Spleen (tissue), 7 donors: ENCODE measurements around the gene RPS6KA2.

Source experiments
- CTCF ChIP-seq, 11 experiments: fragments of 200-600 bp in 7 of 11; fragments of 450-650 bp in 4 of 11; sonication (generic) in 4 of 11; IDR thresholded peaks in 8 of 11; conservative IDR thresholded peaks in 3 of 11; 1 replicate in 7 of 11; 2 replicates in 4 of 11; pipeline versions ENCODE4 v1.4.0 to v1.8.0; 2016 to 2021; ENCODE audit warnings: antibody characterized with exemption in 11 of 11, inconsistent platforms in 4 of 11, mild to moderate bottlenecking in 1 of 11
- POLR2A ChIP-seq, 3 donors: fragments of 450-650 bp; IDR thresholded peaks; one replicate each; pipeline ENCODE4 v1.5.1; 2017; ENCODE audit warnings: antibody characterized with exemption in 3 of 3, mild to moderate bottlenecking in 1 of 3
- donor health status: DM: no; HTN: no; CAD: no; lungs with moderate emphysema.
- donor health status: DM: no; HTN: no; CAD: no.
- donor health status: DM: no; HTN: no; CAD: no.

DNA sequence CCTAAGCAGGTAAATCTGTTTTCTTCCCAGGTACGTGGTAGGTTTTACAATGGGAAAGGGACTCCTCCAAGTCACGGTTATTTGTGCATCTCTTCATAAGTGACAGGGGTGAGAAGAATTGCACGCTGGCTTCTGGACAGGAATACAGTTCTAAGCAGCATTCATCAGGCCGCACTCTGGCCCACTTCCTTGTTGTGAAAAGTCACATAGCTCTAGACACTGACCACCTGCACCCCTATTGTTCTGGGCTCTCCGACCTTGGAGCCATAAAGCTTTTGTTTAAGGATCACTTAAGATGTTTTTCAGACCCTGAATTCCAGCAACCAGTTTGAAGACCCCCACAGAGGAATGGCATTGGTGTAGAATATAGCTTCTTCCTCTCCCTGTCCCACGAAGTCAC is 72.0 kb downstream of the RPS6KA2 start:
- TF ChIP-seq CTCF (IDR thresholded peaks at IDR 0.05 in 8 of 11, conservative IDR thresholded peaks at IDR 0.05 in 3 of 11) (no peak), POLR2A (IDR thresholded peaks at IDR 0.05) (no peak)
